ENCODE measurements around the gene SYNE1. TPM values are rescaled to one million over a fixed set of nuclear protein-coding genes. Genes with fewer than 3 reads are reported as not detected.

Gene SYNE1
- polyA plus RNA-seq, 1 donor from 2014 or later = 30.9 TPM

DNA sequence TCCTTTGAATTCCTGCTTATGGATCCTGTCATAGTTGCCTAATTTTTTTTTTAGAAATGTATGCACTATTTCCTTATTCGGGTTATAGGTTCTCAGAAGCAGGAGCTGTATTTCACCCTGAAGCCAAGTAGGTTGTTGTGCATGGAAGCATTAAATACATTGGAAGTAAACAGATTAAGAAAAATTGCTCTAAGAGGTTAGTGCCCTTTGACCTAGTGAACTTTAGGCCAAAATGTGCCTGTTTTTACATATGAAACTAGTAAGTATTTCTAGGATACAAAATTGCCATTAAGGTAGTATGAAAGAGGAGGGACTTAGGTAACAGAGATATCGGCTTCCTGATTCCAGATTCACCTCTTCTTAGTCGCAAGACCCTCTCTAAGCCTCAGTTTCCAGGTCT is 377.9 kb downstream of the SYNE1 start:
- no peak overlapping the region for H3K27ac Mint-ChIP-seq
- peaks cover 0 to 2% (median 0%) of the 10 kb centered on the region in 3 donors for H3K4me1 Mint-ChIP-seq
- no peaks in the 10 kb centered on the region for H3K27me3 Mint-ChIP-seq
- peaks cover 0 to 1% (median 0%) of the 10 kb centered on the region in 3 donors for H3K9me3 Mint-ChIP-seq
- peaks cover 28% of the 10 kb centered on the region for H3K36me3 Mint-ChIP-seq
- H3K4me3 Mint-ChIP-seq = no peak overlapping the region

DNA sequence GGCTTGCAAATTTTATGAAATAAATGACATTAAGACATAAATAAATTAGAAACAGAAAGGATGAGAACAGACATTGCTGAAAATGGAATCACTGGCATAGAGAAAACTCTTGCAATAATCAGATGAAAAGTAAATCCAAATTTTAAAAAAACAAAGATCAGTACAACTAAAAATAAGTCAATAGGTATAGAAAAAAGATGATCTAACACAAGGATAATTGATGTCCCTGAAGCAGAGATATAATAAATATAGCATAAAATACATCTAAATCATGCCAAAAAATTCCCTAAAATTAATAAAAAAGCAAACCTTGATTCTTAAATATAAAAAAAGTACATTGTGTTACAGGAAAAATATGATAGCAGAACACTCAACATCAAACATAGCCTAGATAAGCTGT is 379.6 kb downstream of the SYNE1 start:
- H3K36me3 Mint-ChIP-seq = peaks cover 23% of the 10 kb centered on the region
- peaks cover 0 to 1% (median 0%) of the 10 kb centered on the region in 3 donors for H3K9me3 Mint-ChIP-seq
- peaks cover 0 to 2% (median 0%) of the 10 kb centered on the region in 3 donors for H3K4me1 Mint-ChIP-seq
- H3K27ac Mint-ChIP-seq = no peak overlapping the region
- H3K4me3 Mint-ChIP-seq = no peak overlapping the region
- H3K27me3 Mint-ChIP-seq = no peaks in the 10 kb centered on the region

DNA sequence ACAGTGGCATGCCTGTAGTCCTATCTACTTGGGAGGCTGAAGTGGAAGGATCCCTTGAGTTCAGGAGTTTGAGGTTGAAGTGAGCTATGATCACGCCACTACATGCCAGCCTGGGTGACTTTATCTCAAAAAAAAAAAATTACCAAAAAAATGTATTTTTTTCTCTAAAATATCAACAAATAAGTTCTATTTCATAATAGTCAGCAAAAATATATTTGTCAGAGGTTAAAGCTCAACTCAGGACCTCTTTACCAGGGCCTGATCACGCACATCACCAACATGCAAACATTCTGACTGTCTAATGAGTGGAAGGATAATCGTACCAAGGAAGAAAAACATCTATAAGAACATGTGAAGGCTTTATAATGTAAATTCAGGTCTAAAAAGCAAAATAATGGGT is 387.0 kb downstream of the SYNE1 start:
- peaks cover 3% of the 10 kb centered on the region for H3K36me3 Mint-ChIP-seq
- no peak overlapping the region for H3K27ac Mint-ChIP-seq
- H3K4me1 Mint-ChIP-seq = no peaks in the 10 kb centered on the region
- no peaks in the 10 kb centered on the region for H3K9me3 Mint-ChIP-seq
- H3K4me3 Mint-ChIP-seq = no peak overlapping the region
- no peaks in the 10 kb centered on the region for H3K27me3 Mint-ChIP-seq

DNA sequence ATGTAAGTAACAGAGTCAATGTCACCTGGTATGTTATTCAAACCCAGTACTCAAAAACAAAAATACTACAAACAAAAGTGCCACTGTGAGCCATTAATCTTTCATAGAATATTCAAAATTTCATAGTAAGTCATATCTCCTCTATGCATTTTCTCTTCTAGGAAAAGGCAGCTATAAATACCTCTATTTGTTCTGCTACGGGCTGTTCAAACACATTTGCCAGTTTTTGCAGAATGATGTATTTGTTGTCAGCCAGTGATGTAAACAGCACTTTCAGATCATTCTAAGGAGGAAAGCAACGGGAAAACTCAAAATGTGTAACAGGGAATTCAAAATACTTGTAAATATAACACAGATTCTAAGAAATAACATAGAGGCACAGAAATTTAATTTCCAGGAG is 388.2 kb downstream of the SYNE1 start:
- Mint-ChIP-seq H3K36me3 (peaks cover 2% of the 10 kb centered on the region), H3K9me3 (no peaks in the 10 kb centered on the region), H3K4me3 (no peak overlapping the region), H3K27me3 (no peaks in the 10 kb centered on the region), H3K27ac (no peak overlapping the region), H3K4me1 (no peaks in the 10 kb centered on the region)

DNA sequence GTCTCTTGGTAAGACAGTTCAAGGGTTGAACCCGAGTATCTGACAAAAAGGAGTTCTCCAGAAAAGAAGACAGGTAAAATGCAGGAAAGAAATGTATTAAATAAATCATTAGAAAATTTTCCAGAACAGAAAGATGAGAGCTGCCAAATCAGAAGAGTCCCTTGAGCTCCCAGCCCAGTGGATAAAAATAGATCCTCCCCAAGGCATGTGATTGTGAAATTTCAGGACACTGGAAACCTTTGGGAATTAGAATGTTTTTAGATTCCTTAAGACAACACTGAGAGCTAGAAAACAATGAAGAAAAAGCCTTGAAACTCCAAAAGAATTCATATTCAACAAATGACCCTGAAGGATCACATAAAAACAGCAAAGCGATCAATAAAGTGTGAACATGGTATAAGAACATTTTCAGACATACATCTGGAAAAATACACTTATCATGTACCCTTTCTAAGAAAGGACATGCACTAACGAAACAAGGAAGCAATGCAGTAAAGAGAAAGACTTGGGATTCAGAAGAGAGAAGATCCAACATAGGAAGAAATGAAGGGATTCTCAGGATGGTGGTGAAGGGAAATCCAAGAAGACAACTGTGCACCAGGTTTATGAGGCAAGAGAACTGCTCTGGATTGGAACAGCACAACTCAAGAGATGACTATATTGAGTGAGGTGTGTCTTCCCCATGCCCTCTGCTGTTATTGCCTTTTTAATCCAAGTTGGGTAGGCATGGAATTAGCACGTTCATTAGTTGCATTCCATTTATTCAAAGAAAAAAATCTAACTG is 390.4 kb downstream of the SYNE1 start:
- no peaks in the 10 kb centered on the region for H3K27me3 Mint-ChIP-seq
- H3K4me3 Mint-ChIP-seq = no peak overlapping the region
- no peaks in the 10 kb centered on the region for H3K4me1 Mint-ChIP-seq
- H3K9me3 Mint-ChIP-seq = no peaks in the 10 kb centered on the region
- peak overlapping the region in 1 of 3 donors; percentile 53 for H3K27ac Mint-ChIP-seq
- peaks cover 5% of the 10 kb centered on the region for H3K36me3 Mint-ChIP-seq

DNA sequence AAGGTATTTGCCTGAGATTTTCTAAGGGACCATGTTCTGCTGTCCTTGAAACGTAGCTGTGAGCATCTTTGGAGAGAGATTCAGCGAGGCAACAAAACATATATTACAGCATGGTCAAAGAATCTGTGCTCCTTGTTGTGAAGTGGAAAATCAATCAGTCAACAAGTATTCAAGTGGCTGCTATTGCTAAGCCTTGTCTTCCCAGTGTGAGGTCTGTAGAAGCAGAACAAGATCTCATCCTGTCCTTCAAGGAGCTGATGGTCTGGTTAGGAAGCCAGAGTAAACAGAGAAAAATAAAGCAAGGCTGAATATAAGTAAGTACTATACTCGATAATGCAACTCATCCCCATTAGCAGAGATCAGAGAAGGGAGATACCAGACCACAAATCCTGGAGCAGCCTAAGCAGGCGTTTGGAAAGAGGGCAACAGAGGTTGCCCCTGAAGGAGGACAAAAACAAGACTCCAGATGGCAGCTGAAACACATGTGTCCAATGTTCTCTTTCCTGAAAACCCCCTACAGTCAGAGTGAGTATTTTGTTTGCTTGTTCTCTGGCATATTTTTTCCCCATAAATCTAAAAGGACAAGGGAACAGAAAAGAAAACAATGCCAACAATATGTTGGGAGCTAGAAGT is 392.0 kb downstream of the SYNE1 start:
- Mint-ChIP-seq H3K4me1 (no peaks in the 10 kb centered on the region), H3K27ac (no peak overlapping the region), H3K9me3 (no peaks in the 10 kb centered on the region), H3K27me3 (no peaks in the 10 kb centered on the region), H3K4me3 (no peak overlapping the region), H3K36me3 (peaks cover 5% of the 10 kb centered on the region)

DNA sequence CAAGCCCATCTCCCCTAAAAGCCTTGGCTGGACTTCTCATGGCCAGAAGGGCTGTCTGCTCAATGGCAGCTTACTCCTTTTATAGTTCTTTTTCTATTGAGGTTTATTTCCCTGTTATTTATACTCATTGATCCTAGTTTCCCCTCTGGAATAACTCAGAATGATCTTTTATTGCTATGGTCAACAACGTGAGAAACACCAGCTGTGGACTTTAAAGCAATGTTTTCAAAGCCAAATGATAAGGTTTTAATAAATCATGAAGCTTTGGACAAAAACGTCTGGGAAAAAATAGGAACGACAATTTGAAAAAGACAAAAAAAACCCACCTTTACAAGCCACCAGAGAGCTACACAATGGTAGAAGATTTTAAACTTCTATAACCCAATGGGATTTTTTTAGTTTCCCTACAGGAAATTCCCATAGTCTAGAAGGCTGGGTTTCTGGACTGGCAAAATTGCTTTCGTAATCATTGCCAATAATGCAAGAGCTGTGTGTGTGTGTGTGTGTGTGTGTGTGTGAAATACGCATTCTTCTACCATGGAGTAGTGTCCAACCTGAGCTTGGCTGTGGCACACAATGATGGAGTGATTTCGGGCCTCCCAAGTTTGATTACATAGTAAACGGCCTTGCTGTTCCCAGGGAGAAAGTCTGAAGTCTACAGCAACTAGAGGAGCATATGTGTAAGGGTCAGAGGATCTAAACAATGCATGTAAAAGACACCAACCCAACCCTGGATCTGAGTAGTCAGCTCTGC is 396.0 kb downstream of the SYNE1 start:
- Mint-ChIP-seq H3K27me3 (no peaks in the 10 kb centered on the region), H3K4me3 (no peak overlapping the region), H3K4me1 (no peaks in the 10 kb centered on the region), H3K9me3 (no peaks in the 10 kb centered on the region), H3K27ac (no peak overlapping the region), H3K36me3 (peaks cover 5% of the 10 kb centered on the region)

DNA sequence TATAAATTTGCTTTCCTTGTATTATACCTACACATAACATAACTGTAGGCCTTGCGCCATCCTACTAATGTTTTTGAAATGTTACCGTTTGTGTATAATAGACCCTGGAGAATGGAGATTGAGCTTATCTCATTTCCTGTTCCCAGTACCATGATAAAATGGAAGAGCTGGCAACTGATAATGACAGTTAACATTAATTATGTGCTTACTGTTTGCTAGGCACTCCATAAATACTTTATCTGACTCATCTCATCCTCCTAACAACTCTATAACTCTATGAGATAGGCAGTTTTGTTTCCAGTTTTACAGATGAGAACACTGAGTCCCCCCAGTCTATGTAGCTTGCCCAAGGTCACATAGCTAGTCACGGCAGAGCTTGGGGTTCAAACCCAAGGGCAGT is 396.7 kb downstream of the SYNE1 start:
- Mint-ChIP-seq H3K4me3 (no peak overlapping the region), H3K4me1 (no peaks in the 10 kb centered on the region), H3K27ac (no peak overlapping the region), H3K9me3 (no peaks in the 10 kb centered on the region), H3K27me3 (no peaks in the 10 kb centered on the region), H3K36me3 (peaks cover 7% of the 10 kb centered on the region)

DNA sequence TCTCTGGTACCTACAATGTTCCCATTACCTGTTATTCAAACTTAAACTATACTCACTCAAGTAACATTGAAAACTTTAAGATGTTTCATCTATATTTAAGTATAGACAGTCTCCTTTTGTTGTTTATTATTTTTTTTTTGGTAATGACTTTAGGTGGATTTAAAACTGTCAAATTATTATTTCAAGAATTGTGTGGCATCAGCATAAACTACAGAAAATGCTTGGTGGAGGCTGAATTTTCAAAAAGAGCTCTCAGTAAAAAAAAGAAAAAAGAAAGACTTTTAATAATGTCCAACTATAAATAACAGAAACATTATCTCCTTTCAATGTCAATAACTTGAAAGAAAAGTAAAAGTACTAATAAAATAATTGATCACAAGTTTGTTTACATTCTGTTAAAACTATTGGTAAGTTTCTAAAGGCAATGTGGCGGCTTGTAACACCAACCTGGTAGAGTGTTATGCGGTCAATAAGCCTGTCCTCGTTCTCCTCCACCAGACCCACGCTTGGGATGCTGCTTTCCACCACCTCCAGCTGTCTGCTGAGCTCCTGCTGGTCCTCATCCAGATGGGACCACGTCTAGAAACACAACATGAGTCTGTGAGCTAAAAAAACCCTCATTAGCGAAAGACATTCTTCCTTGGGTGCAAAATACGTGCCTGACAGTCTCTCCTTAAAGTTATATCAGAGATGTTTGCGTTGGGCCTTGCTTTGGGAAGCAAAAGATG is 400.6 kb downstream of the SYNE1 start:
- Mint-ChIP-seq H3K27ac (no peak overlapping the region), H3K36me3 (peaks cover 8% of the 10 kb centered on the region)

DNA sequence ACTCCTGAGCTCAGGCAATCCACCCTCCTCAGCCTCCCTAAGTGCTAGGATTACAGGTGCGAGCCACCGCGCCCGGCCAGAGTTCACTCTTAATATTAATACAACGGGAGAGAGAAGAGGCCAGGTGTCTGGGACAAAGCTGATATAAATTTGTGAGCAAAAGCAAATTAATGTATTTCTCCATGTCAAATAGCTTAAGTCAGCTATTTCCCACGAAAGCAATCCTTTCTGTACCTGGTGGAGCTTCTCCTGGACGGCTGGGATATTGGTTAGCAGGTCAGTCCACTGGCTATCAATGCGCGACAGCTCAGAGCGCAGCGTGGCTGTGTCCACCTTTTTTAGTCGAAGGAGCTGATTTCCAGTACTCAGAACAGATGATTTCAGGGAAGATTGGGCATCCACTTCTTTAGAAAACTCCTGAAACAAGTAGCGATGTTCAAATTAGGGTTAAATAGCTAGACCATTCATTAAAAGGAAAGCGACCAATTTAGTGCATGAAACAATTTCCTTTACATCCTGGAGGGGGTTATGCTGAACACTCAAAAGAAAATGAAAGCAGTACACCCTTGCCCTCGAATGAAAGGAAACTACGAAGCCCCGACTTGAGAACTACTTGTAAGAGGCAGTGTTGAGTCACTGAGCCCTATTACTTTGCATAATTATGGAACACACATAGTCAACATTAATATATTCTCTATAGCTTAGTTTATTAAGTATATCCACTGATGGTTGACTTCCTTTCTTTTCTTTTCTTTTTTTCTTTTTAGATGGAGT is 403.4 kb downstream of the SYNE1 start:
- Mint-ChIP-seq H3K4me3 (no peak overlapping the region), H3K4me1 (no peaks in the 10 kb centered on the region), H3K36me3 (peaks cover 13% of the 10 kb centered on the region), H3K27me3 (no peaks in the 10 kb centered on the region), H3K27ac (no peak overlapping the region), H3K9me3 (no peaks in the 10 kb centered on the region)

More for the DNA sequence above, 400.6 kb downstream of the SYNE1 start:
- Mint-ChIP-seq H3K9me3 (no peaks in the 10 kb centered on the region), H3K4me1 (no peaks in the 10 kb centered on the region), H3K4me3 (no peak overlapping the region), H3K27me3 (no peaks in the 10 kb centered on the region)

DNA sequence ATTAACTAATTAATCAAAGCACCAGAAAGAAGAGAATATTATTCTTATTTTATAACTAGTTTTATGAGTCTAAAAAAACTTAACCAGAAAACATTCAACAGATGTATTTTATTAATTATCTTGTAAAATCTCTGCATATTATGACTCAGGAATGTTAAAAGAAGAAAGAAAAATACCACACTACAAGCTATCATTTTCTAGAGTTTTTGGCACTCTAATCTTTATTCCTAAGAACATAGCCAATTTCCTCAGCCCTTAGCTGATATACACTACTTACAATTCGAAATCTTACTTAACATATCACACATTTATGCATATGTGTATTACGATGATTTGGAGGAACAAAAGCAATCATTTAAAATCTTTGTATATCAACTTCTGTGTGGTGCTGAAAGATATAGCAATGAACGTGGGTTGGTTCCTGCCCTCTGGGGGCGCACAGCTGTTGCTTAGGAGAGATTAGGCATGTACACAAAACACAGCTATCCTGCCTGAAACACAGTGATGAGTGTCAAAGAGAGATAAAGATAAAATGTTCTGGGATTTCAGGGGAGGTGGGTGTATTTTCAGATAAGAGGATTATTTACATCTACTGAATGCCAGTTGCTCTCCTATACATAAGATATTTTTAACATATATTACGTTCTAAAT is 404.5 kb downstream of the SYNE1 start:
- peaks cover 13% of the 10 kb centered on the region for H3K36me3 Mint-ChIP-seq
- H3K4me3 Mint-ChIP-seq = no peak overlapping the region

DNA sequence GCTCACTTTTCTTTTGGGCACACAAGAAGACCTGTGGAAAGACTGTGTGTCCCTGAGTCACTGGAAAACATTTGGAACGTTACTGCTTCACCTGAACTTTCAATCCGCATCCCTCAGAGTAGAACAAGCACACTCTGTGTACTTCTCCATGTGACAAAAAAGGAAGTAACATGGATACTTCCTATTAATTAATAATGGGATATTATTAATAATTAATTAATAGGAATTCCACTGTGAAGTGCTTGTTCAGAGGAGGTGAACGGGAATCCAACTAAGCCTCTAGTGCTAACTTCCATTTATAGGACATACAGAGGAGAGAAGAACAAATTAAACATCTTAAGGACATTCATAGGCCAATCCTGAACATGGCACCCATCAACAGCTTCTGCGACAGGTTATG is 407.8 kb downstream of the SYNE1 start:
- H3K4me3 Mint-ChIP-seq = no peak overlapping the region
- H3K27me3 Mint-ChIP-seq = no peaks in the 10 kb centered on the region
- no peak overlapping the region for H3K27ac Mint-ChIP-seq
- no peaks in the 10 kb centered on the region for H3K9me3 Mint-ChIP-seq
- peaks cover 13% of the 10 kb centered on the region for H3K36me3 Mint-ChIP-seq
- no peaks in the 10 kb centered on the region for H3K4me1 Mint-ChIP-seq

More for the DNA sequence above, 404.5 kb downstream of the SYNE1 start:
- Mint-ChIP-seq H3K9me3 (no peaks in the 10 kb centered on the region), H3K27me3 (no peaks in the 10 kb centered on the region), H3K4me1 (no peaks in the 10 kb centered on the region), H3K27ac (no peak overlapping the region)

DNA sequence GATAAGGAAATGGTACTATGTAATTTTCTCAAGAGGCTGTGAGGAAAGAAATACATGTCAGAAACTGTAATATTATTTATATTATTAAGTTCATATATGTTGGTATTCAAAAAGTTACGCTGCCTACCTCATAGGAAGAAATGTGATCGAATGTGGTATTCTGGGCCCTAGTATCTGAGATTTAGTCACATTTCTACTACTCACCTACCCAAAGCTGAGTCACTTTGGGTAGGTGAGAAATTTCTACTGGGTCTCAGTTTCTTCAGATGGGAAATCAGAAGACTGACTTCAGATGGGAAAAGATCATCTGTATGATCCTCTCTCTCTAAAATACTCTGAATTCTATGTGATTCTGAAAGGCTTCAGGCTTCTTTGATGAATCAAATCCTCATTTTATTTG is 411.0 kb downstream of the SYNE1 start:
- no peaks in the 10 kb centered on the region for H3K27me3 Mint-ChIP-seq
- H3K36me3 Mint-ChIP-seq = peaks cover 31% of the 10 kb centered on the region
- H3K9me3 Mint-ChIP-seq = peaks cover 6 to 11% (median 7%) of the 10 kb centered on the region in 3 donors
- H3K27ac Mint-ChIP-seq = no peak overlapping the region
- no peak overlapping the region for H3K4me3 Mint-ChIP-seq
- H3K4me1 Mint-ChIP-seq = no peaks in the 10 kb centered on the region

Data from IgD-negative memory B cell (primary cell).